Fibroblast of villous mesenchyme (primary cell): ENCODE results near the gene RIC8A. TPM values are rescaled to one million over a fixed set of nuclear protein-coding genes. Genes with fewer than 3 reads are reported as not detected.

Experiments
- DNase-seq: peaks from one replicate; pipeline ENCODE4 v3.0.0-alpha.2; 2010; ENCODE audit warnings: low read depth
- H3K4me3 ChIP-seq: 2 replicates; pipeline ENCODE4 v1.5.1; 2011; ENCODE audit warnings: low read depth, mild to moderate bottlenecking, low read length
- CTCF ChIP-seq: IDR thresholded peaks from 2 replicates; pipeline ENCODE4 v1.5.1; 2012; ENCODE audit warnings: low read depth, mild to moderate bottlenecking, low read length; ENCODE audit not compliant: insufficient read depth
- total RNA-seq: library from RNA; depleted of rRNA; stranded (reverse); fragments of >200 nt; gene quantifications from 2 replicates; pipeline ENCODE4 v1.2.3, GENCODE V29; 2012

RIC8A gene
- total RNA-seq, 1 donor, result 167 TPM

GRCh38 chr11:201966-202365, 5.5 kb upstream of the RIC8A start:
- DNase-seq, result no peak
- H3K4me3 ChIP-seq, result no peak overlapping the region
- no peak for TF ChIP-seq CTCF

GRCh38 chr11:202490-202889, 5.0 kb upstream of the RIC8A start:
- DNase-seq, result no peak
- no peak for TF ChIP-seq CTCF
- H3K4me3 ChIP-seq, result no peak overlapping the region

GRCh38 chr11:203056-203944, 4.2 kb upstream of the RIC8A start:
- no peak for TF ChIP-seq CTCF
- no peak overlapping the region for H3K4me3 ChIP-seq
- DNase-seq, result no peak

GRCh38 chr11:203945-204586, 3.4 kb upstream of the RIC8A start:
- DNase-seq, result no peak
- TF ChIP-seq CTCF, result no peak
- no peak overlapping the region for H3K4me3 ChIP-seq

GRCh38 chr11:204587-205109, 2.9 kb upstream of the RIC8A start:
- TF ChIP-seq CTCF, result no peak
- H3K4me3 ChIP-seq, result no peak overlapping the region
- no peak for DNase-seq

GRCh38 chr11:205221-206001, 2.1 kb upstream of the RIC8A start:
- TF ChIP-seq CTCF, result no peak
- DNase-seq, result no peak
- H3K4me3 ChIP-seq, result peak overlapping the region; percentile 79
